HG03045 (cell line): Measurements from ENCODE around the gene SLCO2A1.

Experiments
- ATAC-seq: cut with Tn5 transposase; IDR thresholded peaks from one replicate; pipeline ENCODE4 v1.9.1; 2021; ENCODE audit warnings: mild to moderate bottlenecking, moderate library complexity; ENCODE audit not compliant: unreplicated experiment

Gene SLCO2A1

DNA sequence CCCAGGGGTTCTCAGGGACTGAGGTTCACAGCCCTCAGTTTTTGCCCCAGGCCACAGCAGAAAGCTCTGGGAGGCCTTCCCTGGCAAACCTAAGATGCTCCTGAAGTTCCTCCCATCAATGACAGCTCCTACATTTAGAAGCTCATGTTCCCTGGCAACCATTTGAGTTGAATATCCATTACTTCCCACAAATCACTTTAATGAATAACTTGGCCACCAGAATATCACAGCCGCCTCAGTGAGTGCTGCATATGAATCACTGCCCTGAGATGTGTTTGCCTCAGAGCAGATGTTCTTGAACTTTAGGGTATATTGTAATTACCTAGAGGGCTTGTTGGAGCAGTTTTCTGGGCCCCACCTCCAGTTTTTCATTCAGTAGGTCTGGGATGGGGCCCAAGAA lies 27.4 kb downstream of the SLCO2A1 start:
- no peak for ATAC-seq

DNA sequence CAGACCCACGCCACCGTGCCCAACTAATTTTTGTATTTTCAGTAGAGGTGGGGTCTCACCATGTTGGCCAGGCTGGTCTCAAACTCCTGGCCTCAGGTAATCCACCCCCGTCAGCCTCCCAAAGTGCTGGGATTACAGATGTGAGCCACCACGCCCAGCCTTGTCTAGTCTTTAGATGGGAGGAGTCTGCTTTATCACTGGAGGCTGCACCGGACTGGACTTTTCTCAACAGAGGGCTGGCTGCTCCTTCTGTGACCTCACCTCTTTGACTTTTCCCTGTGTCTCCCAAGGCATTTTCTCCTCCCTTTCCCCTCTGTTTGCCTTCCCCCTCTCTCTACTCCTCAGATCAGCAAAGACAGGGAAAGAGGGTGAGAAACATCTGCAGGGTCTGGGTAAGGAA lies 28.5 kb downstream of the SLCO2A1 start:
- no peak for ATAC-seq

- ATAC-seq: no peak
These were observed 29.6 kb downstream of the SLCO2A1 start for GRCh38 chr3:133999891-134000685.

GRCh38 chr3:133998691-133999241 lies 31.0 kb downstream of the SLCO2A1 start:
- no peak for ATAC-seq

DNA sequence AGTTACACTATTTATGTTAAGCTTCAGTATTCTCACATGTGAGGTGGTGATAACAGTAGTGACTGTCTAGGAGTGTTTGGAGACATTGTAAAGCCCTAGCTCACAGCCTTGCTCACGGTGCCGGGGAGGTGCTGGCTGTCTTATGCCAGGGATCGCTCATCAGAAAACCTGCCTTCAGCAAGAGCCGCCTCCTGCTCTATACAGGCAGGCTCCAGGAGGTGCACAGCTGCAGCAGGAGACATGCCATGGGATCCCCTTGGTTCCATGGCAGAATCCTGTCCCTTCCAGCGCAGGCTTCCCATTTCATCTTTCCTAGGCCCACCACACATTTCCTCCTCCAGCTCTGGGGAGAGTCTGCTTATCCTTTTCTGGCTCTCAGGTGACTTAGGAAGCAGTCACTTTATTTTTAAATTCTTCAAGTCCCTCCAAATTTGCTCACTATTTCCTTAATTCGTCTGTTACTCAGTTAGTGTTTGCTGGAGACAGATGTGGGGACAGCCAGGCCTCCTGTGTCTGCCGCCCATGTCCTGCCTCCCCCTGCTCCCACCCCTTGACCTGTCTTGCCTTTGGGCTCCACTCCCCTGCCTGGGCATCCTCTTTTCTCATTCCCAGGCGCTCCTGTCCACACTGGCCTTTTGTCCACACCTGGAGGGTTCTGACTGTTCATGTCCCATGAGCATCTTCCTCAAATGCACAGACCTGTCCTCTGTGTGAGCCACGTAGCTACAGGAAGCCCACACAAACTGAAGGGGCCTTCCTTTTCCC lies 31.7 kb downstream of the SLCO2A1 start:
- ATAC-seq: no peak

- no peak for ATAC-seq
These were observed 32.7 kb downstream of the SLCO2A1 start for GRCh38 chr3:133996996-133997395.

GRCh38 chr3:133996251-133996661 lies 33.5 kb downstream of the SLCO2A1 start:
- ATAC-seq: no peak

- ATAC-seq: no peak
These were observed 34.5 kb downstream of the SLCO2A1 start for GRCh38 chr3:133995264-133995663.

DNA sequence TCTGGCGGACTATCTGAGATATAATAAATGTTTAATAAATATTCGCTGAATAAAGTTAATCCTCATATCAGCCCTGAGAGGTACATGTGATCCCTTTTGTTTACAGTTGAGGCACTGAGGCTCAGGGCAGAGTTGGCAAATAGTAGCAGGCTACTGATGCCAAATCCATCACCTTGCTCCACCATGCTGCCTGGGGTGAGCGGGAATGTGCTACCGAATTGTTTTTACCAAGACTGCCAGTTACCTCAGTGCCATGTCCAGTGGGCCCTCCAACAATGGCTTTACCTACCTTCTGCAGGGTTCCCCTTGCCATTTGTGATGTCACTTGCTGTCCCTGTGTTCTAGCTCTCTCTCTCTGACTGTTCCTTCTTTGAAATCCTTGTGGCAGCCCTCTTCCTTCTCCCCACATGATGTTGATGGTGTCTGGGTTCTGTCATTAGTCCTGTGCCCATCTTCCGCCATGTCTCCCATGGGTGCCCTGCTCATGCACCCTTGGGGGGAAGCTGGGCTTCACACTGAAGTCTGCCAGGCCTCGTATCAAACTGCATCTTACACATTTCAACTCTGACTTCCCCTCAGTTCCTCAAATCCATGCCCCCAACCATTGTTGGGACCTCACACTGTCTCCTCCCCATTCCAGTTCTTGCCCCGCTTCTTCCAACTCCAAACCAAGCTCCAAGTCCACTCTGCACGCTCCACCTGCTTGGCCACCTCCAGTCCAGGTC lies 35.4 kb downstream of the SLCO2A1 start:
- ATAC-seq: no peak

DNA sequence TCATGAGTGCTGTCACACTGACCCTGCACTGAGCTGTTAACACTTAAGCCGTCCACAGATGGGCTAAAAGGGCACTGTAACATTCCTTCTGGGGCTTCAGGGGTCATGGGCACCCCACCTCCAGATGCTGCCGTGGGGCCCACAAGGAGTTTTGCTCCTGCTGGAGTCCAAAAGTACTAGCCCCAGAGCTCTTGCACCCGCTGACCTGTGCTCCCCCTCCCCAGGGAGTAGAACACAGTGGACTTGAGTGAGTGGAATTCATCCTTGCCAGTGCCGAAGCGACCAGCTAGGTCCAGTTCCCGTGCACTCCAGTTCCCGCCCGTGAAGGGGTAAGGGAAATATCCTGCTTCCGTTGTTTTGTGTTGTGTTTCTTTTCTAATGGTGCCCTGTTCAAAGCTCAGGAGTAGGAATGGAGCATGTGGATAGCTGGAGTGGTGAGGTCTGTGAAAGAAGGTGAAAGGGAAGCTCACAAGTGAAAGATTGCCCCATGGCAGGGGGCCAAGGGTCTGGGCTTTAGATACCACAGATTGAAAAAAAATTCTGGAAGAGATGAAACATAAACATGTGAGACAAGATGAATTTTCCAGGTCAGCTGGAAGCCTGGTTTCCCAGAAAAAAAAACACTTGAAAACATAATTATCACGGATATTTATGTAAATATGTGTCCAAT lies 36.6 kb downstream of the SLCO2A1 start:
- no peak for ATAC-seq

GRCh38 chr3:133992381-133992780 lies 37.3 kb downstream of the SLCO2A1 start:
- ATAC-seq: no peak

DNA sequence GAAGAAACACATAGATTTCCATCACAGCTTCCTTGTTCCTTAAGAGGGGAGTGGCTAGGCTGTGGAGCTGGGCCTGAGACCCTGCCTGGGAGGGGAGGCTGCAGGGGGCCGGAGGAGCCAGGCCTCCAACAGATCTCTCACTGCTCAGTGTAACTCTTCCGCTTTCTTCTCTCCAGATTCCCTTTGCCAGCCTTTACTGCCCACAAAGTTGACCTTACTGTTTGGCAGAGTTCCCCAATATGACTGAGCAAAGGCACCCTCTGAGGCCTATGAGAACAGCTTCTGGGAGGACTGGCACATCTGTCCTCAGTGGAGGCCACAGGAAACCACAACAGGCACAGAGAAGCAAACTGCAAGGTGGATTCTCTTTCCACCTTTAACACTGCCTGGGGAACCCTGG lies 38.1 kb downstream of the SLCO2A1 start:
- no peak for ATAC-seq

GRCh38 chr3:133991209-133991608 lies 38.5 kb downstream of the SLCO2A1 start:
- ATAC-seq: no peak

DNA sequence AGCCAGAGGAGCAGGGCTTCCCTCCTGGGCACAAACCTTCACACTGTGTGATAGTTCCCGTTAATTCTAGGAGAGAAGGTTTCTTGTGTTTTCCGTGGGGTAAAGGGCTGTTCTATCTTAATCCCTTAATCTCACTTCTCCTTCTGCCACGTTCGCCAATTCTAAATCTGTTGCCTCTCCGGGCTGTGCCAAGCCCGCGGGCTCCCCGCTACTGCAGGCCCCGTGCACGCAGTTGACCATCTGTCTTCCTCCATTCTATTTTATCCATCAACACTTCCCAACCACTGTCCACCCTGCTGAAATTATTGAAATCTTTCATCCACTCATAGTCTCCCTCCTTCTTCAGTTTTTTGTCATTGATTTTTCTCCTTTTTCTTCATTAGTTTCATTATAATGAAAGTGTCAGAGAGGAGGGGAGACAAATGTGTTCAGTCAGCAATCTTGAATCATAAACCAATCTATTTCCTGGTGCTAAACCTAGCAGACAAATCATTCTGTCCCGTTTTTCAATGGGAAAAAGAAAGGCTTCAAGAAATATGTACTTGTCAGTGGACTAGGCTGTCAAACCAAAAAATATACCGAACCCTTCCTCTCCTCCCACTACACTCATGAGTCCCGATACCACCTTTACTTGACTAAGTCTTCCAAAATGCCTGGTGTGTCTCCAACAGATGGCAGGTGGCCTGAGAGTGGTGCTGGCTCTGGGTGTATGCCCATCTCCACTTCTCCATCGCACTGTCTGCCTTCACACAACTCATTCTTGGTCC lies 39.6 kb downstream of the SLCO2A1 start:
- ATAC-seq: no peak

GRCh38 chr3:133988631-133989161 lies 41.0 kb downstream of the SLCO2A1 start:
- no peak for ATAC-seq

GRCh38 chr3:133987948-133988484 lies 41.7 kb downstream of the SLCO2A1 start:
- no peak for ATAC-seq

GRCh38 chr3:133987136-133987535 lies 42.6 kb downstream of the SLCO2A1 start:
- no peak for ATAC-seq

DNA sequence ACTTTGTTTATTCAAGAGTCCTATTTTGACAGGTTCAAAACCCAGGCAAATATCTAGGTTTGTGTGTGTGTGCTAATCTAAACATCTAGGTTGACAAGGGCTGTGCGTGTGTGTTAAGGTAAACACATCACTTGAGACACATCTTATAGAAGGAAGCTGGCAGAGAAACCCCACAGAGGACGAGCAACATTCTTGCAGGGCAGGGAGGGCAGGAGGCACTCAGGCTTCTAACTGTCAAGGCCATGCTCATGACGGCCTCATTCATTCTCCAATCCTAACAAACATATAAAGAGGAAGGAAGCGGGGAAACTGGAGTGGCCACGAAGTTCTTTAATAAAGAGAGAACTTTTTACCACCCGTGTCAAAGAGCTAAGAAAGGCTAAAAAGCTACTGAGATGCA lies 43.4 kb downstream of the SLCO2A1 start:
- ATAC-seq: no peak

- no peak for ATAC-seq
These were observed 44.8 kb downstream of the SLCO2A1 start for GRCh38 chr3:133984975-133985374.
